Upper lobe of left lung (tissue), 4 donors: ENCODE data around the gene TNFRSF18.

Source experiments
- POLR2A ChIP-seq, 4 donors: fragments of 450-650 bp; IDR thresholded peaks; one replicate each; pipeline ENCODE4 v1.5.1; 2016 to 2017; ENCODE audit warnings: antibody characterized with exemption in 4 of 4, mild to moderate bottlenecking in 2 of 4
- POLR2AphosphoS5 ChIP-seq, 2 donors: sonication (generic); formaldehyde crosslinking; IDR thresholded peaks; one replicate each; pipeline ENCODE4 v1.5.1; 2017; ENCODE audit warnings: antibody characterized with exemption in 2 of 2
- TF ChIP-seq, protein P1 (sequence below), 6 experiments: fragments of 450-650 bp in 4 of 6; fragments of 200-600 bp in 2 of 6; sonication (generic) in 2 of 6; IDR thresholded peaks; one replicate each; pipeline ENCODE4 v1.5.1; 2016 to 2019; ENCODE audit warnings: antibody characterized with exemption in 6 of 6

DNA sequence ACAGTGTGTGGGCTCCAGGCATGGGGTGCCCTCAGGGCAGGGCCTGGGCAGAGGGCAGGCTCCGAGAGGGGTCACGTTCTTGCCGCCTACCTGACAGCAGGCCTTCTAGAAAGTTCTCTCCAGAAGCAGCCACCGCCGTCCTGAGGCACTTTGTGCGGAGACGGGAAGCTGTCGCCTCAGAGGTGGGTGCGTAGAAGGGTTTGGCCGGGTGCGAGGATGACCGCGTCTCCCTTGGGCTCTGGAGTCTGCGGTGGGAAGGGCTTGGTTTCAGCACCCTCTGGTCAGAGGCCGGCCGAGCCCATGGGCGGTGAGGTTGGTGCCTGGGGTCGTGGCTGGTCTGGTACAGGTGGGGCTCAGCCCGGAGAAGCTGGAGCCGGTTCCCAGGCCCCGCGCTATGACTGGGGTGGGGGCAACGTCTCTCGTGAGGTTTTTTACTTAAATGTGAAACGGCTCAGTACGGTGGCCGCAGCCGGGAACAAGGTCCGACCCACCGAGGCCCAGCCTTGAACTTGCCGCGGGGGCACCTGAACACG lies 42.8 kb downstream of the TNFRSF18 start:
- TF ChIP-seq POLR2A (IDR thresholded peaks at IDR 0.05): no peak
- no peak for TF ChIP-seq POLR2AphosphoS5 (IDR thresholded peaks at IDR 0.05)
- TF ChIP-seq, protein P1, sequence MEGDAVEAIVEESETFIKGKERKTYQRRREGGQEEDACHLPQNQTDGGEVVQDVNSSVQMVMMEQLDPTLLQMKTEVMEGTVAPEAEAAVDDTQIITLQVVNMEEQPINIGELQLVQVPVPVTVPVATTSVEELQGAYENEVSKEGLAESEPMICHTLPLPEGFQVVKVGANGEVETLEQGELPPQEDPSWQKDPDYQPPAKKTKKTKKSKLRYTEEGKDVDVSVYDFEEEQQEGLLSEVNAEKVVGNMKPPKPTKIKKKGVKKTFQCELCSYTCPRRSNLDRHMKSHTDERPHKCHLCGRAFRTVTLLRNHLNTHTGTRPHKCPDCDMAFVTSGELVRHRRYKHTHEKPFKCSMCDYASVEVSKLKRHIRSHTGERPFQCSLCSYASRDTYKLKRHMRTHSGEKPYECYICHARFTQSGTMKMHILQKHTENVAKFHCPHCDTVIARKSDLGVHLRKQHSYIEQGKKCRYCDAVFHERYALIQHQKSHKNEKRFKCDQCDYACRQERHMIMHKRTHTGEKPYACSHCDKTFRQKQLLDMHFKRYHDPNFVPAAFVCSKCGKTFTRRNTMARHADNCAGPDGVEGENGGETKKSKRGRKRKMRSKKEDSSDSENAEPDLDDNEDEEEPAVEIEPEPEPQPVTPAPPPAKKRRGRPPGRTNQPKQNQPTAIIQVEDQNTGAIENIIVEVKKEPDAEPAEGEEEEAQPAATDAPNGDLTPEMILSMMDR (IDR thresholded peaks at IDR 0.05): no peak
